Mesenchymal stem cell (in vitro differentiated cells and primary cell): ENCODE results near the gene LIMA1.

ENCODE experiments used
- DNase-seq: peaks from one replicate; pipeline ENCODE4 v3.0.0-alpha.2; 2013
- H2AFZ ChIP-seq: one replicate; pipeline ENCODE4 v1.6.1; 2013; ENCODE audit warnings: low read depth, mild to moderate bottlenecking, control low read depth, inconsistent platforms, low read length, moderate library complexity
- H2AK5ac ChIP-seq: 2 replicates; pipeline ENCODE4 v1.6.1; 2013; ENCODE audit warnings: low read length, moderate library complexity, mild to moderate bottlenecking, inconsistent platforms; ENCODE audit not compliant: severe bottlenecking
- H2BK120ac ChIP-seq: one replicate; pipeline ENCODE4 v1.6.1; 2013; ENCODE audit warnings: low read depth, mild to moderate bottlenecking, inconsistent platforms, low read length, moderate library complexity
- H2BK12ac ChIP-seq, 2 experiments: one replicate each; pipeline ENCODE4 v1.6.1; 2013; ENCODE audit warnings: inconsistent platforms in 2 of 2, low read length in 2 of 2, mild to moderate bottlenecking in 2 of 2, moderate library complexity in 2 of 2, control low read depth in 1 of 2
- H2BK15ac ChIP-seq: one replicate; pipeline ENCODE4 v1.6.1; 2013; ENCODE audit warnings: mild to moderate bottlenecking, low read depth, inconsistent platforms; ENCODE audit not compliant: poor library complexity, severe bottlenecking
- H2BK5ac ChIP-seq: 2 replicates; pipeline ENCODE4 v1.6.1; 2013; ENCODE audit warnings: low read depth, mild to moderate bottlenecking, low read length, control low read depth, inconsistent platforms; ENCODE audit not compliant: poor library complexity, severe bottlenecking
- H3K14ac ChIP-seq, 2 experiments: one replicate each; pipeline ENCODE4 v1.6.1; 2013; ENCODE audit warnings: inconsistent platforms in 2 of 2, low read length in 2 of 2, control low read depth in 1 of 2, mild to moderate bottlenecking in 1 of 2, moderate library complexity in 1 of 2
- H3K18ac ChIP-seq, 2 experiments: one replicate each; pipeline ENCODE4 v1.6.1; 2013; ENCODE audit warnings: inconsistent platforms in 2 of 2, low read length in 2 of 2, control low read depth in 1 of 2, low read depth in 1 of 2, mild to moderate bottlenecking in 1 of 2
- H3K23ac ChIP-seq, 2 experiments: one replicate each; pipeline ENCODE4 v1.6.1; 2013; ENCODE audit warnings: inconsistent platforms in 2 of 2, low read length in 2 of 2, mild to moderate bottlenecking in 2 of 2, moderate library complexity in 2 of 2, control low read depth in 1 of 2
- H3K27ac ChIP-seq: 2 replicates; pipeline ENCODE4 v1.5.1; 2013; ENCODE audit warnings: mild to moderate bottlenecking, moderate library complexity, low read length, control low read depth, inconsistent platforms; ENCODE audit not compliant: poor library complexity, severe bottlenecking
- H3K27me3 ChIP-seq, 2 experiments: 2 replicates each; pipeline versions ENCODE4 v1.6.1 to v1.7.0; 2013; ENCODE audit warnings: low read length in 2 of 2, mild to moderate bottlenecking in 2 of 2, moderate library complexity in 2 of 2, control low read depth in 1 of 2, inconsistent platforms in 1 of 2; ENCODE audit not compliant: control insufficient read depth in 1 of 2, insufficient read depth in 1 of 2
- H3K36me3 ChIP-seq, 2 experiments: 2 replicates each; pipeline versions ENCODE4 v1.6.1 to v1.7.0; 2013; ENCODE audit warnings: low read length in 2 of 2, control low read depth in 1 of 2, inconsistent platforms in 1 of 2, low read depth in 1 of 2, mild to moderate bottlenecking in 1 of 2; ENCODE audit not compliant: insufficient read depth in 2 of 2, control insufficient read depth in 1 of 2
- H3K4ac ChIP-seq, 2 experiments: one replicate each; pipeline ENCODE4 v1.6.1; 2013; ENCODE audit warnings: inconsistent platforms in 2 of 2, low read length in 2 of 2, mild to moderate bottlenecking in 2 of 2, moderate library complexity in 2 of 2, control low read depth in 1 of 2, low read depth in 1 of 2
- H3K4me1 ChIP-seq: 2 replicates; pipeline ENCODE4 v1.6.1; 2013; ENCODE audit warnings: low read depth, low read length, control low read depth; ENCODE audit not compliant: control insufficient read depth, insufficient read depth
- H3K4me2 ChIP-seq: 2 replicates; pipeline ENCODE4 v1.6.1; 2013; ENCODE audit warnings: low read length, mild to moderate bottlenecking, inconsistent platforms; ENCODE audit not compliant: poor library complexity, severe bottlenecking
- H3K4me3 ChIP-seq, 2 experiments: 2 replicates each; pipeline versions ENCODE4 v1.5.1 to v1.7.0; 2013; ENCODE audit warnings: low read length in 2 of 2, mild to moderate bottlenecking in 2 of 2, control low read depth in 1 of 2, low read depth in 1 of 2; ENCODE audit not compliant: insufficient read depth in 1 of 2
- H3K79me1 ChIP-seq: replicated peaks from 2 replicates; pipeline ENCODE4 v1.6.1; 2013; ENCODE audit warnings: mild to moderate bottlenecking, control low read depth, low read length, inconsistent platforms; ENCODE audit not compliant: poor library complexity, severe bottlenecking
- H3K9ac ChIP-seq: 2 replicates; pipeline ENCODE4 v1.7.0; 2013; ENCODE audit warnings: mild to moderate bottlenecking, low read length, moderate library complexity
- H3K9me3 ChIP-seq: 2 replicates; pipeline ENCODE4 v1.7.0; 2013; ENCODE audit warnings: mild to moderate bottlenecking, low read length; ENCODE audit not compliant: control insufficient read depth
- H4K8ac ChIP-seq: one replicate; pipeline ENCODE4 v1.6.1; 2013; ENCODE audit warnings: inconsistent platforms, mild to moderate bottlenecking, low read length, moderate library complexity
- H4K91ac ChIP-seq: one replicate; pipeline ENCODE4 v1.6.1; 2013; ENCODE audit warnings: mild to moderate bottlenecking, low read length, inconsistent platforms
- WGBS: methylation state at CpG from one replicate; pipeline ENCODE4 v1.1.7; 2013; ENCODE audit warnings: mixed read lengths; 5-methylcytosine and 5-hydroxymethylcytosine counted together

The LIMA1 gene

DNA sequence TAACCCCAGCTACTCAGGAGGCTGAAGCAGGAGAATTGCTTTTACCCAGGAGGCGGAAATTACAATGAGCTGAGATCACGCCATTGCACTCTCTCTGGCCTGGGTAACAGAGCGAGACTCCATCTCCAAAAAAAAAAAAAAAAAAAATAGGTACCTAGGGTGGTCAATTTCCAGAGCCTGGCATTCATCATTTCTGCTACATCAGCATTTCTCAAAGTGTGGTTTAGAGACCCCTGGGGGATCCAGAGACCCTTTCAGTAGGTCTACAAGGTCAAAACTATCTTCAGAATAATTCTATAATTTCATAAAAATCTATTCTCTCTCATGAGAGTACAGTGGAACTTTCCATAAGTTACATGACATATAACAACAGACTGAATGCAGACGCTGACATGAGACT lies 136.0 kb downstream of the LIMA1 start:
- peak overlapping the region; percentile 34 for H4K91ac ChIP-seq
- 90% methylated on average over 2 of the region's 4 CpGs for WGBS
- no peaks in the 10 kb centered on the region for H3K9me3 ChIP-seq
- H3K4ac ChIP-seq, result no peak overlapping the region
- H3K23ac ChIP-seq, result no peak overlapping the region
- no peak overlapping the region for H2BK120ac ChIP-seq
- no peaks in the 10 kb centered on the region for H3K4me1 ChIP-seq
- H3K9ac ChIP-seq, result no peak overlapping the region
- H3K27ac ChIP-seq, result no peak overlapping the region
- H3K4me2 ChIP-seq, result no peak overlapping the region
- H2AK5ac ChIP-seq, result no peak overlapping the region
- no peak overlapping the region for H3K4me3 ChIP-seq
- no peak for DNase-seq
- H2BK15ac ChIP-seq, result no peak overlapping the region
- no peak overlapping the region for H2AFZ ChIP-seq
- no peak overlapping the region for H3K18ac ChIP-seq
- H4K8ac ChIP-seq, result no peak overlapping the region
- no peaks in the 10 kb centered on the region for H3K27me3 ChIP-seq
- no peak overlapping the region for H3K14ac ChIP-seq
- no peak overlapping the region for H2BK5ac ChIP-seq
- peaks cover 22% of the 10 kb centered on the region for H3K79me1 ChIP-seq
- H3K36me3 ChIP-seq, result peaks cover 9 to 22% of the 10 kb centered on the region in 2 experiments
- no peak overlapping the region for H2BK12ac ChIP-seq

DNA sequence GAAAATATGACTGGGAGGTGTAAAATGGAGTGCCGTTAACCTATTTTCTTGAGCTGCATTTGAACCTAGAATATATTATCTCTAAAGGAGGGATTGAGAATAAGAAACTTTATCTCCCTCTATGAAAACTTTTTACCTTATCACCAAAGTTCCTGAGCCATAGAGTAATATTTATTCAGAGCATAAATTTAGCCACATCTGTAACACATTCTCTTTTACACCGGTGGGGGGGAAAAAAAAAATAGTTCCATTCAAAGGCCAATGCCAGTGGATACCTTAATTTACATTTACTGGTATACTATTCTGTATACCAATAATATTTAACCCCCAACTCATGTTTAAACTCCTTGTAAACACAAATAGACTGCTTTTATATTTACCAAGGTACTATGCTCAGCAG lies 137.9 kb downstream of the LIMA1 start:
- no peak overlapping the region for H2BK15ac ChIP-seq
- H3K9me3 ChIP-seq, result no peaks in the 10 kb centered on the region
- H3K27ac ChIP-seq, result no peak overlapping the region
- no peak overlapping the region for H4K91ac ChIP-seq
- H3K18ac ChIP-seq, result no peak overlapping the region
- H3K4me2 ChIP-seq, result no peak overlapping the region
- no peak overlapping the region for H3K4me3 ChIP-seq
- H4K8ac ChIP-seq, result no peak overlapping the region
- no peaks in the 10 kb centered on the region for H3K4me1 ChIP-seq
- peaks cover 15 to 39% of the 10 kb centered on the region in 2 experiments for H3K36me3 ChIP-seq
- H3K23ac ChIP-seq, result no peak overlapping the region
- no peak overlapping the region for H3K9ac ChIP-seq
- WGBS, result 100% methylated on average over 1 of the region's 2 CpGs
- H3K4ac ChIP-seq, result no peak overlapping the region
- H3K14ac ChIP-seq, result no peak overlapping the region
- H2BK120ac ChIP-seq, result no peak overlapping the region
- no peaks in the 10 kb centered on the region for H3K27me3 ChIP-seq
- H2BK12ac ChIP-seq, result no peak overlapping the region
- H2AK5ac ChIP-seq, result no peak overlapping the region
- DNase-seq, result no peak
- no peak overlapping the region for H2BK5ac ChIP-seq
- no peak overlapping the region for H2AFZ ChIP-seq
- peaks cover 24% of the 10 kb centered on the region for H3K79me1 ChIP-seq

DNA sequence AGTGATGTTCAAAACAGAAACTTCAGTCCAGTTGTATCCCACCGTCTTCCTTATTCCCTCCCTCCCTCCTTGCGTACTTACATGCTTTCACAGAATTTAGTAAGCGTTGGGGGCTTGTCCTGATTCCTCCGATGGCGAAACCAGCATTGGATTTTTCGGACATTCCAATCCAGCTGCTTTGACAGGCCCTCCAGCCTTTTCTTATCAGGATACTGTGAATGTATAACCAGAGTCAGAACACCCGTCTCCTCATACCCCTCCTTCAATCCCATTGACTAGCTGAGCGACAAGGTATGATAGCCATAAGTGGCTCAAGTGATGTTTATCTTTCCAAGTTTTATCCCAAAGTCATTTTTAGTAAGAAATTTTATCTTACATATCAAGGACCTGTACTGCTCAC lies 140.3 kb downstream of the LIMA1 start:
- Histone ChIP-seq H3K23ac (no peak overlapping the region), H3K14ac (no peak overlapping the region), H2AK5ac (no peak overlapping the region), H3K9me3 (no peaks in the 10 kb centered on the region), H3K4me3 (no peak overlapping the region), H3K4ac (no peak overlapping the region), H3K4me2 (no peak overlapping the region), H3K27me3 (no peaks in the 10 kb centered on the region), H3K18ac (no peak overlapping the region), H2BK120ac (no peak overlapping the region), H2BK15ac (no peak overlapping the region), H4K8ac (no peak overlapping the region), H2AFZ (no peak overlapping the region), H3K4me1 (no peaks in the 10 kb centered on the region), H2BK5ac (no peak overlapping the region), H4K91ac (no peak overlapping the region), H3K9ac (no peak overlapping the region), H2BK12ac (no peak overlapping the region), H3K36me3 (peaks cover 23 to 60% of the 10 kb centered on the region in 2 experiments), H3K27ac (no peak overlapping the region), H3K79me1 (peaks cover 30% of the 10 kb centered on the region)
- DNase-seq, result no peak
- 92% methylated on average over 7 of the region's 8 CpGs for WGBS

DNA sequence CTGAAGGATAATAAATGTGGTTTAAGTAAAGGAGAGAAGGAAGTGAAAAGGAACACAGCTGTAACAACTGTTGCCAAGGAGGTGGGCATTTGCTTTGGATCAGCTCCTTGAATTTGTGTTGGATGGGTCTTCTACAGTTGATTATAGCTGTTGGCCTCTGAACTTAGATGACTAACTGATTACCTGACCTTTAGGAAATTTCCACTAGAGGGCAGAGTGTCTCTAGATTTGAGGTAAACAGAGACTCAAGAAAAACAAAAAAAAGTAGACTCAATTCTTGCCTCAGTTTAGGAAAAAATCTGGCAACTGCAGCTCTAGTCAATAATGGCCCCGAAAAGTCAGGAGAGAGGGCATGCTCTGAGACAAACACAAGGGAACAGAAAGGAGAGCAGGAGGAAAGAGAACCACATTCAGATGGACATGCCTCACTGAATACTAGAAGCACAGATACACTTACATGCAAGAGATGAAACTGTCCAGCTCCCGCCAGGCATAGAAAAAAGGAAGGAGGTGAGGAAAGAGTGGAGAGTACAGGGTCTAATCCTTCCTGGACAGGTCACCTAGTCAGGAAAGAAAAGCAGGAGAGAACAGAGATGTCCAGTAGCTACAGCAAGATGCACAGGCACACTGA lies 150.7 kb downstream of the LIMA1 start:
- Histone ChIP-seq H3K4me2 (no peak overlapping the region), H3K36me3 (peaks cover 32 to 84% of the 10 kb centered on the region in 2 experiments), H2AFZ (no peak overlapping the region), H2AK5ac (no peak overlapping the region), H3K27ac (no peak overlapping the region), H3K27me3 (no peaks in the 10 kb centered on the region), H3K4ac (no peak overlapping the region), H4K91ac (no peak overlapping the region), H2BK5ac (no peak overlapping the region), H3K4me3 (no peak overlapping the region), H3K4me1 (peaks cover 2% of the 10 kb centered on the region), H2BK15ac (no peak overlapping the region), H3K9me3 (no peaks in the 10 kb centered on the region), H2BK12ac (no peak overlapping the region), H2BK120ac (no peak overlapping the region), H3K9ac (peak overlapping the region; percentile 10), H3K79me1 (peaks cover 25% of the 10 kb centered on the region), H3K14ac (no peak overlapping the region), H3K23ac (peak overlapping the region in 1 of 2 experiments; percentile 83), H4K8ac (no peak overlapping the region), H3K18ac (no peak overlapping the region)
- 83% methylated on average over 2 of the region's 2 CpGs for WGBS
- peak; percentile 43 for DNase-seq
